SK-N-SH (cell line): ENCODE results near the gene ADAP2.

ENCODE experiments used
- CTCF ChIP-seq: fragments of 200-600 bp; sonication (generic); IDR thresholded peaks from 2 replicates; pipeline ENCODE4 v1.6.1; 2017; ENCODE audit warnings: antibody characterized with exemption, mild to moderate bottlenecking, moderate library complexity
- EZH2phosphoT487 ChIP-seq: fragments of 200-600 bp; sonication (generic); IDR thresholded peaks from 2 replicates; pipeline ENCODE4 v1.6.1; 2017; ENCODE audit warnings: low read depth, mixed run types, mild to moderate bottlenecking, antibody characterized with exemption, moderate library complexity, borderline replicate concordance
- FOXM1 ChIP-seq: IDR thresholded peaks from 2 replicates; pipeline ENCODE4 v1.4.0; 2012; ENCODE audit warnings: low read depth, mild to moderate bottlenecking
- MAX ChIP-seq: IDR thresholded peaks from 2 replicates; pipeline ENCODE4 v1.4.0; 2012; ENCODE audit warnings: low read depth
- POLR2AphosphoS5 ChIP-seq: IDR thresholded peaks from 2 replicates; pipeline ENCODE4 v1.6.1; 2012; ENCODE audit warnings: low read depth, low read length
- RAD21 ChIP-seq: IDR thresholded peaks from 2 replicates; pipeline ENCODE4 v1.6.1; 2012; ENCODE audit warnings: mild to moderate bottlenecking, low read length
- REST ChIP-seq: IDR thresholded peaks from 2 replicates; pipeline ENCODE4 v1.6.1; 2012; ENCODE audit warnings: mild to moderate bottlenecking, low read depth, low read length, moderate library complexity
- SMC3 ChIP-seq: IDR thresholded peaks from 2 replicates; pipeline ENCODE4 v1.6.1; 2012; ENCODE audit warnings: low read depth, low read length, improper control_type of control experiment
- USF1 ChIP-seq: IDR thresholded peaks from 2 replicates; pipeline ENCODE4 v1.4.0; 2012; ENCODE audit warnings: low read depth, borderline replicate concordance
- USF2 ChIP-seq: fragments of 150-350 bp; IDR thresholded peaks from 2 replicates; pipeline ENCODE4 v1.6.1; 2017; ENCODE audit warnings: antibody characterized with exemption, low read length, low read depth, borderline replicate concordance

GRCh38 chr17:30939051-30939689 lies 17.4 kb downstream of the ADAP2 start:
- TF ChIP-seq USF1 (no peak), REST (no peak), MAX (no peak), FOXM1 (no peak), SMC3 (no peak), RAD21 (no peak), CTCF (no peak), EZH2phosphoT487 (no peak), POLR2AphosphoS5 (no peak), USF2 (no peak)
